H1 (cell line): ENCODE results near the gene TFAP2C. TPM values are rescaled to one million over a fixed set of nuclear protein-coding genes. Genes with fewer than 3 reads are reported as not detected.

Source experiments
- CTCF ChIA-PET: fragments of 300-600 bp; sonication (Branson Sonifier 250); formaldehyde crosslinking; loops from one replicate; lab custom pipeline; 2021; ENCODE audit not compliant: partially characterized antibody; lab: Charles Lee
- POLR2A ChIA-PET: fragments of 300-600 bp; sonication (Branson Sonifier 250); formaldehyde crosslinking; loops from one replicate; lab custom pipeline; 2021; ENCODE audit warnings: inconsistent platforms; ENCODE audit not compliant: partially characterized antibody; lab: Charles Lee
- DNase-seq, 2 experiments: peaks; one replicate each; pipeline versions ENCODE4 v3.0.0 to v3.0.0-alpha.2; 2010 to 2022; ENCODE audit warnings: low spot score in 2 of 2, low read depth in 1 of 2, mixed read lengths in 1 of 2
- FAIRE-seq: peaks from 2 replicates; lab custom pipeline; 2011; peaks lifted over from hg19 to GRCh38; lab: Jason Lieb, UNC
- H2AFZ ChIP-seq: 2 replicates; pipeline ENCODE4 v1.8.1; 2012; ENCODE audit warnings: low read length, inconsistent platforms
- H2AK5ac ChIP-seq: 2 replicates; pipeline ENCODE4 v1.6.1; 2013; ENCODE audit warnings: low read depth, low read length
- H2BK120ac ChIP-seq: replicated peaks from 2 replicates; pipeline ENCODE3; 2013; ENCODE audit warnings: low read depth, low read length, inconsistent platforms
- H2BK12ac ChIP-seq: 2 replicates; pipeline ENCODE4 v1.6.1; 2013; ENCODE audit warnings: low read depth, low read length
- H2BK15ac ChIP-seq: 2 replicates; pipeline ENCODE4 v1.6.1; 2013; ENCODE audit warnings: low read length
- H2BK20ac ChIP-seq: 2 replicates; pipeline ENCODE4 v1.6.1; 2013; ENCODE audit warnings: low read length
- H2BK5ac ChIP-seq: 2 replicates; pipeline ENCODE4 v1.6.1; 2013; ENCODE audit warnings: low read depth, low read length
- H3K14ac ChIP-seq: 2 replicates; pipeline ENCODE4 v1.6.1; 2013; ENCODE audit warnings: inconsistent platforms; ENCODE audit not compliant: insufficient read length
- H3K18ac ChIP-seq: 2 replicates; pipeline ENCODE4 v1.6.1; 2013; ENCODE audit warnings: low read length; ENCODE audit errors: extremely low read depth
- H3K23ac ChIP-seq: 2 replicates; pipeline ENCODE4 v1.6.1; 2013; ENCODE audit warnings: inconsistent platforms; ENCODE audit not compliant: insufficient read length
- H3K23me2 ChIP-seq: 2 replicates; pipeline ENCODE4 v1.6.1; 2013; ENCODE audit warnings: low read depth, low read length
- H3K27ac ChIP-seq: 2 replicates; pipeline ENCODE4 v1.6.1; 2011; ENCODE audit warnings: low read depth, low read length, inconsistent platforms
- H3K27me3 ChIP-seq, 4 experiments: replicated peaks in 1 of 4; 1 replicate in 1 of 4; 2 replicates in 3 of 4; pipeline versions ENCODE4 v1.6.1 to v1.8.1; 2011 to 2013; ENCODE audit warnings: low read length in 3 of 4, mild to moderate bottlenecking in 3 of 4, inconsistent platforms in 2 of 4, mixed read lengths in 2 of 4, moderate library complexity in 1 of 4; ENCODE audit not compliant: control insufficient read depth in 3 of 4, insufficient read depth in 3 of 4; ENCODE audit errors: extremely low read depth in 1 of 4
- H3K36me3 ChIP-seq, 4 experiments: 2 replicates each; pipeline versions ENCODE4 v1.6.1 to v1.8.1; 2011 to 2013; ENCODE audit warnings: mild to moderate bottlenecking in 4 of 4, low read length in 3 of 4, moderate library complexity in 2 of 4, control low read depth in 1 of 4, inconsistent platforms in 1 of 4; ENCODE audit not compliant: insufficient read depth in 4 of 4, control insufficient read depth in 2 of 4
- H3K4ac ChIP-seq: replicated peaks from 2 replicates; pipeline ENCODE3; 2013; ENCODE audit warnings: low read length, low read depth, mixed read lengths, inconsistent platforms; ENCODE audit not compliant: insufficient read length
- H3K4me1 ChIP-seq, 4 experiments: replicated peaks in 1 of 4; 1 replicate in 1 of 4; 2 replicates in 3 of 4; pipeline versions ENCODE4 v1.6.1 to v1.8.1; 2011 to 2013; ENCODE audit warnings: low read length in 3 of 4, inconsistent platforms in 2 of 4, mixed read lengths in 1 of 4; ENCODE audit not compliant: insufficient read depth in 4 of 4, control insufficient read depth in 3 of 4
- H3K4me2 ChIP-seq, 2 experiments: 2 replicates each; pipeline versions ENCODE4 v1.6.1 to v1.8.1; 2011 to 2013; ENCODE audit warnings: low read depth in 2 of 2, low read length in 2 of 2, control low read depth in 1 of 2, inconsistent platforms in 1 of 2, mild to moderate bottlenecking in 1 of 2; ENCODE audit not compliant: insufficient read depth in 1 of 2
- H3K4me3 ChIP-seq, 4 experiments: fragments of 200-600, 300-600 bp in 1 of 4; sonication (generic), shearing (Covaris generic), sonication (Bioruptor Twin) in 1 of 4; 2 replicates each; pipeline versions ENCODE4 v1.5.1 to v1.8.1; 2011 to 2016; ENCODE audit warnings: low read length in 4 of 4, low read depth in 3 of 4, control low read depth in 2 of 4, inconsistent platforms in 2 of 4, mild to moderate bottlenecking in 2 of 4, mixed read lengths in 1 of 4, moderate library complexity in 1 of 4; ENCODE audit not compliant: insufficient read depth in 2 of 4; ENCODE audit errors: extremely low read depth in 1 of 4
- H3K56ac ChIP-seq: replicated peaks from 2 replicates; pipeline ENCODE3; 2013; ENCODE audit warnings: low read depth, mild to moderate bottlenecking, mixed read lengths, low read length, inconsistent platforms; ENCODE audit not compliant: insufficient read length
- H3K79me1 ChIP-seq: 2 replicates; pipeline ENCODE4 v1.6.1; 2013; ENCODE audit warnings: low read depth, low read length, control low read depth
- H3K79me2 ChIP-seq, 2 experiments: 2 replicates each; pipeline versions ENCODE4 v1.6.1 to v1.8.1; 2012 to 2013; ENCODE audit warnings: low read length in 2 of 2, mild to moderate bottlenecking in 2 of 2, inconsistent platforms in 1 of 2; ENCODE audit not compliant: insufficient read depth in 2 of 2, control insufficient read depth in 1 of 2
- H3K9ac ChIP-seq, 4 experiments: replicated peaks in 1 of 4; 1 replicate in 1 of 4; 2 replicates in 3 of 4; pipeline versions ENCODE4 v1.6.1 to v1.8.1; 2011 to 2013; ENCODE audit warnings: low read depth in 3 of 4, low read length in 3 of 4, control low read depth in 2 of 4, mild to moderate bottlenecking in 2 of 4, moderate library complexity in 2 of 4, inconsistent platforms in 1 of 4; ENCODE audit errors: extremely low read depth in 1 of 4
- H3K9me3 ChIP-seq, 2 experiments: 2 replicates each; pipeline versions ENCODE4 v1.6.1 to v1.8.1; 2012 to 2013; ENCODE audit warnings: mild to moderate bottlenecking in 2 of 2, moderate library complexity in 2 of 2, control low read depth in 1 of 2, inconsistent platforms in 1 of 2, low read depth in 1 of 2, low read length in 1 of 2, mixed read lengths in 1 of 2; ENCODE audit not compliant: insufficient read depth in 2 of 2
- H4K20me1 ChIP-seq, 2 experiments: replicated peaks in 1 of 2; 2 replicates each; pipeline versions ENCODE3 to v1.8.1; 2011 to 2013; ENCODE audit warnings: inconsistent platforms in 2 of 2, low read length in 2 of 2, mild to moderate bottlenecking in 1 of 2; ENCODE audit not compliant: insufficient read depth in 2 of 2, control insufficient read depth in 1 of 2
- H4K5ac ChIP-seq: 2 replicates; pipeline ENCODE4 v1.6.1; 2013; ENCODE audit warnings: low read length, low read depth, mixed read lengths, inconsistent platforms; ENCODE audit not compliant: insufficient read length
- H4K8ac ChIP-seq: 2 replicates; pipeline ENCODE4 v1.8.0; 2013; ENCODE audit warnings: mild to moderate bottlenecking, moderate library complexity, low read length, inconsistent platforms; ENCODE audit not compliant: insufficient read depth; ENCODE audit errors: extremely low read depth
- H4K91ac ChIP-seq: replicated peaks from 2 replicates; pipeline ENCODE3; 2013; ENCODE audit warnings: low read length, mixed read lengths, inconsistent platforms; ENCODE audit not compliant: insufficient read length
- ATF2 ChIP-seq: IDR thresholded peaks from 2 replicates; pipeline ENCODE4 v1.6.1; 2012; ENCODE audit warnings: low read length, inconsistent platforms
- BCL11A ChIP-seq, 2 experiments: IDR thresholded peaks; one replicate each; pipeline ENCODE4 v1.6.1; 2011; ENCODE audit warnings: low read depth in 2 of 2, low read length in 2 of 2, mild to moderate bottlenecking in 2 of 2
- CEBPB ChIP-seq: IDR thresholded peaks from 2 replicates; pipeline ENCODE4 v1.6.1; 2012; ENCODE audit warnings: low read depth, low read length
- E2F6 ChIP-seq: IDR thresholded peaks from 2 replicates; pipeline ENCODE4 v1.6.1; 2012; ENCODE audit warnings: inconsistent platforms
- EGR1 ChIP-seq: IDR thresholded peaks from 2 replicates; pipeline ENCODE4 v1.6.1; 2011; ENCODE audit warnings: low read depth, low read length, borderline replicate concordance
- GABPA ChIP-seq: IDR thresholded peaks from 2 replicates; pipeline ENCODE4 v1.6.1; 2011; ENCODE audit warnings: mild to moderate bottlenecking, low read length, moderate library complexity, borderline replicate concordance; ENCODE audit not compliant: insufficient read depth
- HDAC2 ChIP-seq, 2 experiments: fragments of 300-600 bp in 1 of 2; sonication (generic) in 1 of 2; IDR thresholded peaks; 2 replicates each; pipeline ENCODE4 v1.6.1; 2011 to 2012; ENCODE audit warnings: low read depth in 2 of 2, low read length in 2 of 2, mild to moderate bottlenecking in 2 of 2, moderate library complexity in 2 of 2, borderline replicate concordance in 1 of 2, inconsistent platforms in 1 of 2
- KDM1A ChIP-seq: fragments of 200-600, 300-600 bp; sonication (generic); IDR thresholded peaks from 2 replicates; pipeline ENCODE4 v1.7.1; 2016; ENCODE audit warnings: mild to moderate bottlenecking, low read length, borderline replicate concordance
- POLR2A ChIP-seq, 2 experiments: IDR thresholded peaks; 1 replicate in 1 of 2; 2 replicates in 1 of 2; pipeline ENCODE4 v1.6.1; 2011; ENCODE audit warnings: low read depth in 2 of 2, low read length in 2 of 2, mild to moderate bottlenecking in 2 of 2; ENCODE audit errors: control extremely low read depth in 1 of 2
- SIX5 ChIP-seq: IDR thresholded peaks from 2 replicates; pipeline ENCODE4 v1.6.1; 2011; ENCODE audit warnings: mild to moderate bottlenecking, low read depth, low read length
- TAF1 ChIP-seq: IDR thresholded peaks from 2 replicates; pipeline ENCODE4 v1.6.1; 2011; ENCODE audit warnings: mild to moderate bottlenecking, low read depth, low read length
- TBP ChIP-seq: IDR thresholded peaks from 2 replicates; pipeline ENCODE4 v1.6.1; 2011; ENCODE audit warnings: low read depth, low read length, improper control_type of control experiment
- YY1 ChIP-seq: IDR thresholded peaks from 2 replicates; pipeline ENCODE4 v1.6.1; 2011; ENCODE audit warnings: low read depth, mild to moderate bottlenecking, low read length
- WGBS, 2 experiments: shearing (Covaris generic) in 1 of 2; methylation state at CpG; one replicate each; pipeline versions ENCODE4 v1.1.6 to v1.1.7; 2013 to 2015; ENCODE audit warnings: low lambda C conversion rate in 2 of 2, mixed read lengths in 2 of 2, inconsistent platforms in 1 of 2, low coverage in 1 of 2, missing lambda C conversion rate in 1 of 2; ENCODE audit not compliant: insufficient replicate concordance in 2 of 2, insufficient coverage in 1 of 2, insufficient read length in 1 of 2; ENCODE audit errors: extremely low coverage in 1 of 2, missing lambda C conversion rate in 1 of 2; 5-methylcytosine and 5-hydroxymethylcytosine counted together
- polyA plus RNA-seq, 7 experiments: library from polyadenylated mRNA; depleted of rRNA in 3 of 7; stranded (reverse) in 5 of 7; unstranded in 2 of 7; fragments of >200 nt in 5 of 7; fragments of 200-250 nt in 2 of 7; gene quantifications; 1 replicate in 5 of 7; 2 replicates in 1 of 7; 4 replicates in 1 of 7; pipeline versions ENCODE4 v1.2.1 to v1.2.3, GENCODE V29; 2011 to 2013; ENCODE audit warnings: missing spikeins in 2 of 7, mixed read lengths in 2 of 7
- total RNA-seq: library from RNA; stranded (reverse); fragmentation: NEBNext Ultra II Directional; extraction: Animal tissue kit (Norgen Biotek cat#: 25700); gene quantifications from 2 replicates; pipeline ENCODE4 v1.2.1, GENCODE V29; 2021

Gene TFAP2C
- total and polyA plus RNA-seq, 2 of the 8 experiments (the other 6 are each of a cell fraction or from before 2014, with no cell fraction given), result 1.7 to 5.8 TPM

GRCh38 chr20:56688106-56688505, 59.0 kb downstream of the TFAP2C start:
- ChIA-PET CTCF (interaction anchor here (1.7 kb wide), 1 partner anchor 10 kb away, joined by 6 read pairs; no protein-coding TSS in a partner anchor), POLR2A (no interaction called here)
- no peak overlapping the region for H4K8ac ChIP-seq
- H3K4ac ChIP-seq, result no peak overlapping the region
- H2BK5ac ChIP-seq, result no peak overlapping the region
- TF ChIP-seq TAF1, result no peak
- no peak for TF ChIP-seq ATF2
- no peak for TF ChIP-seq POLR2A (IDR thresholded peaks at IDR 0.05; ENCODE audit: control extremely low read depth in 1 of 2, low read depth in 2 of 2, low read length in 2 of 2)
- no peak for TF ChIP-seq GABPA
- TF ChIP-seq BCL11A (IDR thresholded peaks at IDR 0.05; ENCODE audit: low read depth in 2 of 2, low read length in 2 of 2), result no peak
- no peak for TF ChIP-seq SIX5
- no peak for TF ChIP-seq HDAC2 (IDR thresholded peaks at IDR 0.05; ENCODE audit: borderline replicate concordance in 1 of 2, low read depth in 2 of 2, low read length in 2 of 2)
- no peak for TF ChIP-seq KDM1A
- no peak for TF ChIP-seq TBP
- TF ChIP-seq E2F6, result no peak
- no peak for TF ChIP-seq EGR1
- no peak for TF ChIP-seq YY1
- no peak for TF ChIP-seq CEBPB
- TF ChIP-seq, all 59 proteins: peak for 0
- H4K91ac ChIP-seq, result no peak overlapping the region
- no peak overlapping the region for H2BK12ac ChIP-seq
- H3K9ac ChIP-seq, result no peak overlapping the region
- no peaks in the 10 kb centered on the region for H3K36me3 ChIP-seq
- no peak overlapping the region for H3K56ac ChIP-seq
- no peak overlapping the region for H4K5ac ChIP-seq
- H2AFZ ChIP-seq, result no peak overlapping the region
- no peaks in the 10 kb centered on the region for H3K79me2 ChIP-seq
- no peak overlapping the region for H3K18ac ChIP-seq
- peaks cover 5 to 12% (median 9%) of the 10 kb centered on the region in 4 experiments for H3K4me1 ChIP-seq
- H3K27ac ChIP-seq, result no peak overlapping the region
- no peaks in the 10 kb centered on the region for H3K79me1 ChIP-seq
- no peaks in the 10 kb centered on the region for H3K23me2 ChIP-seq
- H3K4me3 ChIP-seq, result no peak overlapping the region
- H3K23ac ChIP-seq, result no peak overlapping the region
- DNase-seq, result no peak
- H3K9me3 ChIP-seq, result no peaks in the 10 kb centered on the region
- H3K27me3 ChIP-seq, result no peaks in the 10 kb centered on the region
- no peak overlapping the region for H3K14ac ChIP-seq
- no peaks in the 10 kb centered on the region for H4K20me1 ChIP-seq
- no peak overlapping the region for H2BK20ac ChIP-seq
- 0 out of 2 replicates have a peak overlapping the region, but pooled peaks have one; percentile 53 for H2AK5ac ChIP-seq
- no peak for FAIRE-seq
- WGBS, 2 experiments, result 91% methylated on average over 6 of the region's 6 CpGs; no CpG with 5 or more reads in 1 of the 2 experiments
- no peak overlapping the region for H3K4me2 ChIP-seq
- no peak overlapping the region for H2BK15ac ChIP-seq
- H2BK120ac ChIP-seq, result no peak overlapping the region
